GM19438 (cell line): ENCODE data around the gene ACOT13.
A peak's percentile ranks its signal among the peaks of the same experiment; 100 is the strongest.
"Not testable (repeated sequence)": the region's sequence is repeated elsewhere in the genome, so short reads cannot be mapped to it uniquely, and the experiment has no call there.

Experiments used
- ATAC-seq: cut with Tn5 transposase; IDR thresholded peaks from one replicate; pipeline ENCODE4 v1.9.1; 2021; ENCODE audit warnings: low read depth; ENCODE audit not compliant: unreplicated experiment

ACOT13 gene

DNA sequence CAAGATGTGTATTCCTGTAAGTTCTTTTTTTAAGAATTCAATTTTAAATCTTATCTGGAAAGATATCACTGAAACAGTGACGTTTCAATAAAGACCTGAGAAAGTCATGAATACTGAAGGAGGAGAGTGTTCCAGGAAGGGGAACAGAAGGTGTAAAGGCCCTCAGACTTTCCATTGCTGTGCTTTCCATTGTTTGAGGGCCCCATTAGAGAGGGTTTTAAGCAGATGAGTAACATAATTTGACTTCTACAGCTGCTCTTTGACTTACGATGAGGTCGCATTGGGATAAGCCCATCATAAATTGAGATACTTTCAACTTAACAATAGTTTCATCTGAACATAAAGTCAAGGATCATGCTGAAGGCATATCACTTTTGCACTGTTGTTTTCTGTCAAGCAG, 24.7 kb downstream of the ACOT13 start:
- no peak for ATAC-seq

DNA sequence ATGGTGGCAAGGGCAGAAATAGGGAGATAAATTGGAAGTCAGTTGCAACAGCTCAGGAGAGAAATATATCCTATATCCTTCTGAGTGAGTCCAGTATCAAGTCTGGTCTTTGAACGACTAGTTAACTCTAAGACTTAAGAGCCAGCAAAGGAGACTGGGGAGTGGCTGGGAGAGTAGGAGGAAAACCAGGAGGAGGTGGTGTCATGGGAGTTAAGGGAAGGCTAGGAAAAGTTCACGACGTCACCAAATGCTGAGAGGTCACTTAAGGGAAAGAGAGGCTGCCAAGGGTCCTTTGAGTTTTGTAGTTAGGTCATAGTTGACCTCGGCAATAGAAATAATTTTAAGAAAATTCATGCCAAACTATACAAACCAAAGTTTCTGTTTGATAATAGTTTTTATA, 25.1 kb downstream of the ACOT13 start:
- no peak for ATAC-seq

DNA sequence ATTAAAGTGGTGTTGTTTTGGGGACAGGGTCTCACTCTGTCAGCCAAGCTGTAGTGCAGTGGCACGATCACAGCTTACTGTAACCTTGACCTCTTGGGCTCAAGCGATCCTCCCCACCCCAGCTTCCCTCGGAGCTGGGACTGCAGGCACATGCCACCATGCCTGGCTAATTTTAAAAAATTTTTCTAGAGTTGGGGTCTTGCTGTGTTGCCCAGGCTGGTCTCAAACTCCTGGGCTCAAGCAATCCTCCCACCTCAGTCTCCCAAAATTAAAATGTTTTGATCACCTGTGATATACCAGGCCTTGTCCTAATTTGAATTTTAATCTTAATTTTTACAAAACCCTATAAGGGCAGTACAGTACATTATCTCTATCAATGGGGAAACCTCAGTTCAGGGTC, 25.5 kb downstream of the ACOT13 start:
- no peak for ATAC-seq

DNA sequence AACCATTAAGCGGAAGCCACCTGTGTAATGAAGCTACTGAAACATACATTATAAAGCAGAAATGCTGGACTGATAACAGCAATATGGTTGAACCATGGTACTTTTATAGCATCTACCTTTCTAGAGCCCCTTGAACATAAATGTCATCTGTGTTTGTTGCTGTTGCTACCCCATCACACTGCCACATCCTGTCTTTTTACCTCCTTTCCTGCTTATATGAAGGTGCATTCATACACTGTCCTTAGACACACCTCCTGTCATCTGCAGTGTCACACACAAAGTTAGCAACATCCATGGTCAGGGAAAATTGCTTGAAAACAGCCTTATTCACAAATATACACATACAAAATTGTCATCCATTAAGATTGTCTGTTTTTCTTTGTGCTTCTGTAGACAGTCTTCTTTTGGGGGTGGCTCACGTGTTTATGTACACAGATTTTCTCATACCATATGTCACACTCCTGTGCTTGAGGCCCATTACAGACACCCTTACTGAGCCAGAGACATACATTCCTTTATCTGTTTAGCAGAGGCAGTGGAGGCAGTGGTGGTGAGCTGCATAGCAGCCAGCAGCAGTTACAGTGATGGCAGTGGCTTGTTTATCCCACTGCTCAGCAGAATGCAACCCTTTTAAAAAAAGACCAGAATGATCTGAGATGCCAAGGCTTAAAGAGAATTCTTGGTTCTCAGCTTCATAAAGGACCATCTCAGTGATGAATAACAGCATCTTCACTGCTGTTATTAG, 26.1 kb downstream of the ACOT13 start:
- no peak for ATAC-seq

DNA sequence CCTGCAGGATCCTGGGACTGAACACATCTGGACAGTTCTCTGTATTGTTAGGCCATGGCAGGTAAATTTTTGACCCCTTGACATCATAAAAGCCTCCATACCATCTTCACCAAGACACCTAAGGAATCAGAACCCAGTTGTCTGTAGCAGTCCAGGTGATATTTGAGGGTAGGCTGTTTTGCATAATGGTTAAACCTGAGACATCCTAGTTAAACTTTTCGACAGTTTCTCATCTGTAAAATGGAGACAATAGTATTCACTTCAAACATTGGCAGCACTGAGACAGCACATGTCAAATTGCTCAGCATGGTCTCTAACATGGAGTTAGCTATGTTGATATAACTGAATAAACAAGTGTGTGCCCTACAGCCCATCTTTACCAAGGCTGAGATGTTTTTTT, 27.3 kb downstream of the ACOT13 start:
- no peak for ATAC-seq

DNA sequence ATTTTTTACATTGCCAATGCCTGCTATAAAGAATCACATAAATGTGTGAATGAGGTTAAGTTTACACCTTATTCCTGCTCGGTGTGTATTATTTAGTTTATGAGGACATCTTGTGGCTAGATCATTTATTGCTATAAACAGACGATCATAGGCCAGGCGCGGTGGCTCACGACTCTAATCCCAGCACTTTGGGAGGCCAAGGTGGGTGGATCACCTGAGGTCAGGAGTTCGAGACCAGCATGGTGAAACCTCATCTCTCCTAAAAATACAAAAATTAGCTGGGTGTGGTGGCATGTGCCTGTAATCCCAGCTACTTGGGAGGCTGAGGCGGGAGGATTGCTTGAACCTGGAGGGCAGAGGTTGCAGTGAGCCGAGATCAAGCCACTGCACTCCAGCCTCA, 28.8 kb downstream of the ACOT13 start:
- ATAC-seq: peak; percentile 75

DNA sequence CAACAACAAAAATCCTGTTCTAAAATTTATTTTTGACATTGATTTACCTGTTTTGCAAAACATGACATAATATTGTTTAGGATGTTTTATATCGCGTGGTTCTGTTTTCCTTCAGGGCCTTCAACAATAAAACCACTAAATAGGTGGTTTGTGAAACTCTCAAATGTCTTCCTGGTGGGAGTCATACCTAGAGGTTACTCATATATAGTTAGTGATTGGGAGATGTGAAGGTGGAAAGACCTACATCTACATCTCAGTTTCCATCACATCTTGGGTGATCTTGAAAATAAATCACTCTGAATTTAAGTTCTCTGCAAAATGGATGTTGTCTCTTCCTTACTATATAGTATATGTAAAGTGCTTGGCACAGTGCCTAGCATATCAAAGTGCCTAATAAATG, 29.2 kb downstream of the ACOT13 start:
- ATAC-seq: no peak

DNA sequence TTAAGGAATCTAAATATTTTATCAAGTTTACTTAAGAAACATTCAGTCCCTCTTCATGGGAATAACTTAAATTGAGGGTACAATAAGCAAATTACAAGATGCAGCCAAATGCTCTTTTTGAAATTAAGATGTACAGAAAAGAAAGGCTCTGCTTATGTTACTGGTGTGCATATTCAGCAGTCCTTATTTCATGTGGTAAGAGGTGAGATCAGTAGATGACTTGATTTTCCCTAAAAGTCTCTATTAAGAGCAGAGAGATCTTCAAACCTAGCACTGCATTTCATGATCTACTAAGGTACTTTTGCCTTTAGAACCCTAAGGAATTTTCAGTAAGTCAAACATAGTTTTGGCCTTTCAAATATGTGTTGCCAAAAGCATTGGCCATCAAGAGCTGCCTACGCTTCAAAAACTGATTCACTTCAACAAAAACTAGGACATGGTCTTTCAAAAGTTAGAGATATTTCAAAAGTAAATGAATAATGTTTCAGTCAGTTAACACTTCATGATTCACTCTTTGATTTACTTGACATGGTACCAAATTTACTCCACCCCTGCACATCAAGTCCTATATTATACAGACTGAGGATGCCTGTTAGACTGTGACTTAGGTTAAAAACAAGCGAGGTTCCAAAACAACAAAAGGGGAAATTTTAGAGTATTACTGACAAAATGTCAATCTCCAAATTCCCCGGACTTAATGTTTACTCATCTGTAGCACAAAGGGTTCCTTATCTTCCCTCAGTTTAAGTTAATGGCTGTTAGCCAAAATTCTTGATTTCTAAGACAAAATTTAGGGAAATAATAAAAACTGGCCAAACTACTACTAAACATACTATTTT, 32.9 kb downstream of the ACOT13 start:
- ATAC-seq: no peak

DNA sequence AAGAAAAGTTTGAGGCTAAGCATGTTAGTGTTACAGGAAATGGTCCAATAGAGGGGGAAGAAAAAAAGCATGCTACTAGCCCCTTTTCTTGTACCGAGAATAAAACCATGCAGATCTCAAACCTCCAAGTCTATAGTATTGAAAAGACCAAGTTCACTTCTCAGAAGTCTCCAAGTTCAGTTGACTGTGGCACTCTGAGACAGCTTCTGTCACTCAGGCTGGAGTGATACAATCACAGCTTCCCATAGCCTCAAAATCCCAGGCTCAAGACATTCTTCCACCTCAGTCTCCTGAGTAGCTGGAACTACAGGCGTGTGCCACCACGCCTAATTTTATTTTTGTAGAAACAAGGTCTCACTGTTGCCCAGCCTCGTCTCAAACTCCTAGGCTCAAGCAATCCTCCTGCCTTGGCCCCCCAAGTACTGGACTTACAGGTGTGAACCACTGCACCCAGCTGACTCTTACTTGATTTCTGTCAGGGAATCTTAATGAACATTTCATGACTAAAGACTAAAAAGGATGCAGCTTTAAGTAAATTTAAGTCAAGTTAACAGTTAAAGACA, 35.9 kb downstream of the ACOT13 start:
- no peak for ATAC-seq

DNA sequence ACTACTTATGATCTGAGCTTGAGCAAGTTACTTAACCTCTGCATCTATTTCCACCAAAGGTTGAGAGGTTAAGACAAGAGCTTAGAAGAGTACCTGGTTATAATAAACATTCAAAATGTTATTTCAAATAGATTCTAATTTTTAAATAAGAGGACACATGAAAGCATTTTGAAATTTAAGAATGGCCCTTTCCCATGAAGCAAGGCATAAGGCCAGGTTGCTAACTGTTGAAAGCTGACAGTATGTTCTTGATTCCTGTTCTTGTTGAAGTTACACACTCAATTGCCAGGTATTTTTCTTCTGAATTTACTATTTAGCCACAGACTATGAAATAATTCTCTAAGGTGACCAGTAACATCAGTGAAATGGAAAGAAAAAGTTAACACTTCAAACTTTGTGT, 37.6 kb downstream of the ACOT13 start:
- ATAC-seq: no peak

DNA sequence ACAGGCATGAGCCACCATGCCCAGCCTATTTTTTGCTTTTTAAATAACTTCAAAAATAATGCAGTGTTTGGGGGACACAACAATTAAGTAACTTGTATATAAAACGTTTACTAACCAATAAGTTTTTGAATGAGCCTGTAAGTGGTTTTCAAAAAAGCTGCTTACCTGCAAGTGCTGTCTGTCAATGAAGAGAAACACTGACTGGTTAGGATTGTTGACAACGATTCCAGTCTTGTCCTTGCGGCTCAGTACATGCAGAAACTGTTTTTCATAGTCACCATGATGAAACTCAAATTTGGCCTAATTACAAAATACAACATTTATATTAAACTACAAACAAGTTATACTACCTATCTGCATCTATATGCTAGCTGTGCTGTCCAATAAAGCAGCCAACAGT, 41.7 kb downstream of the ACOT13 start:
- no peak for ATAC-seq

DNA sequence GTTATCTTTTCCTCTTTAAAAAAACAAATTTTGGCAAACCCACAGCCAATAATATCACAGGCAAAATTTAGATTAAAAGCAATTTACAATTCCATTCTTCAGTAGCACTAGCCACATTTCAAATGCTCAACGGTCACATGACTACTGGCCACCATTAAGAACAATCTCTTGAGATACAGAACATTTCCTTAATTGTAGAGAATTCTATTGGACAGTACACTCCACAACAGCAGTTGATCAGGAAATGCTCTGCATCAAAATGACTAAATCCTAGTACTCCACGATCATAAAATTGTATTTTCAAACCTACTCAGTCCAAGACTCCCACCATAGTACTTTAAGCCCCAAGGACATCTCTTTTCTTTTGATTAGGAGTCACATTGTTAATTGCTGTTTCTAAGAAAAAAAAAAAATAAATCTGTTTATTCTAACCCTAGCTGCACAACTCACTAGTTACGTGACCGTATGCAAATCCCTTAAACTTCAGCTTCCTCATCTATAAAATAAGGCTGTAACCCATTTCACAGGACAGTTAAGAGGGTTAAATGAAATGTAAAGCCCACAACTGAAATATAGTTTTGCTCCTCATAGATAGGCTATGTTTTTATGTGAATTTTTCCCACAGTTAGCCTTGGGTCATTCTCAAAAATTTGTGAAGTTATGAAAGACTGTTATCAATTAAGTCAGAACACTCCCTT, 42.3 kb downstream of the ACOT13 start:
- no peak for ATAC-seq

DNA sequence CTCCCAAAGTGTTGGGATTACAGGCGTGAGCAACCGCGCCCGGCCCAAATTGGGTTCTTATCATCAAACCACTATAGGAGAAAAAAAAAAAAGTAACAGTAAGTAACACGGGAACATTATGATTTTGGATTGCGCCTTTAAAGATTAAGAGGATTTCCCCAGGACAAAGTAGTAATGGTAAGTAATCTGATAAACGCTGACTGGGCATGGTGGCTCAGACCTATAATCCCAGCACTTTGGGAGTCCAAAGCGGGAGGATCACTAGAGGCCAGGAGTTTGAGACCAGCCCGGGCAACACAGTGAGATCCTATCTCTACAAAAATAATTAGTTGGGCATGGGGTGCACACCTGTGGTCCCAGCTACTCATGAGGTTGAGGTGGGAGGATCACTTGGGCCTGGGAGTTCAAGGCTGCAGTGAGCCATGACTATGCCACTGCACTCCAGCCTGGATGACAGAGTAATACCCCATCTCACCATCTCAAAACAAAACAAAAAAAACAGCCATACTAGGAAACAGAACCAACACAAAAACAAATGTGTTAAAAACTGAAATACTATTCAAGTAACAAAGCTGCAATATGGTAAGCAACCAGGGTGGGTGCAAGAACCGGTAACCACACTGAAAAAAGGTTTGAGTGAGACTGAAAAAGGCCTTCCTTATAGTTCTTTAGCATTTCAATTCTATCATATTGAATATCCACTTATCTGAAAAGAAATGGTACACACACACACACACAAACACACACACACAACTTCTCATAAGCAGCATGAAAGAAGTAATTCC, 43.8 kb downstream of the ACOT13 start:
- ATAC-seq: no peak

DNA sequence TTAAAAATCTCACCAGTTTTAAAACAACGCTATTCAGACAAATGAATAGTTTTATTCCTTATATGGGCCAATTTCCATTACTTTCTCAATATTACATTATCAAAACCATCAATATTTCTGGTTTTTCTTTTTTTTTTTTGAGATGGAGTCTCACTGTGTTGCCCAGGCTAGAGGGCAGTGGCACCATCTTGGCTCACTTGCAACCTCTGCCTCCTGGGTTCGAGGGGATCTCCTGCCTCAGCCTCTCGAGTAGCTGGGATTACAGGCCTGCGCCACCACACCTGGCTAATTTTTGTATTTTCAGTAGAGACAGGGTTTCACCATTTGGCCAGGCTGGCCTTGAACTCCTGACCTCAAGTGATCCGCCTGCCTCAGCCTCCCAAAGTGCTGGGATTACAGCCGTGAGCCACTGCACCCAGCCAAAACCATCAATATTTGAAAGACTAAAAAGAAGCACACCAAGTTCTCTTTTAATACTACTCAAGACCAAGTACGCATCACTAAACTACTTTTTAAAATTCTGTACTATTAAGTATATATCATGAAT, 49.8 kb downstream of the ACOT13 start:
- not testable (repeated sequence) for ATAC-seq

DNA sequence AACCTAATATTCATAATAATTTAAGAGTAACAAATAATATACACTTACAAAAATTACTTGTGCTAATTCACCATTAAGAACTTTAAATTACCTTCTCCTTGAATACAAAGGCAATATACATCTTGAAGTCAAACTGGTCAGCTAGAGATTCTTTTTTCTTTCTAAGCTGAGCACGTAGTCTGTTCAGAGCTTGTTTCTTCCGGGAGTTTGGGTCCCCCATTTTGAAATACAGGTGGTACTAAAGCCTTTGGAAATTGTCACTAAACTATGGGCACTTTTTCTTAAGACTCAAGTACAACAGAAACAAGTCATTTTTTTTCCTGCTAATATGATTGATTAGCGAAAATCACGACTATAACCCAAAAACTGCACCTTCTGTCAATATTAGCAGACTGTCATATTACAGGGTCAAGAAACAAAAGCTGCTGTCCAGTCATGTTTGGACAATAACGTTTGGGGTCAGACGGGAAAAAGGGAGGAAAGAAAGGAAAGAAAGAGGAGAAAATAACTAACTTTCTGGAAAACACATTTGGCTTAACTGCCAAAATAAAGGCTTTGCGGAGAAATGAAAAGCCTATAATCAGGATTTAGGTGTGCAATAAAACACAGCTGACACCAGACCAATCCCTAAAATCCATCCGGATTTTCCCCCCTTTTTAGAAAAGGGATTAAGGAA, 51.7 kb downstream of the ACOT13 start:
- ATAC-seq: no peak

DNA sequence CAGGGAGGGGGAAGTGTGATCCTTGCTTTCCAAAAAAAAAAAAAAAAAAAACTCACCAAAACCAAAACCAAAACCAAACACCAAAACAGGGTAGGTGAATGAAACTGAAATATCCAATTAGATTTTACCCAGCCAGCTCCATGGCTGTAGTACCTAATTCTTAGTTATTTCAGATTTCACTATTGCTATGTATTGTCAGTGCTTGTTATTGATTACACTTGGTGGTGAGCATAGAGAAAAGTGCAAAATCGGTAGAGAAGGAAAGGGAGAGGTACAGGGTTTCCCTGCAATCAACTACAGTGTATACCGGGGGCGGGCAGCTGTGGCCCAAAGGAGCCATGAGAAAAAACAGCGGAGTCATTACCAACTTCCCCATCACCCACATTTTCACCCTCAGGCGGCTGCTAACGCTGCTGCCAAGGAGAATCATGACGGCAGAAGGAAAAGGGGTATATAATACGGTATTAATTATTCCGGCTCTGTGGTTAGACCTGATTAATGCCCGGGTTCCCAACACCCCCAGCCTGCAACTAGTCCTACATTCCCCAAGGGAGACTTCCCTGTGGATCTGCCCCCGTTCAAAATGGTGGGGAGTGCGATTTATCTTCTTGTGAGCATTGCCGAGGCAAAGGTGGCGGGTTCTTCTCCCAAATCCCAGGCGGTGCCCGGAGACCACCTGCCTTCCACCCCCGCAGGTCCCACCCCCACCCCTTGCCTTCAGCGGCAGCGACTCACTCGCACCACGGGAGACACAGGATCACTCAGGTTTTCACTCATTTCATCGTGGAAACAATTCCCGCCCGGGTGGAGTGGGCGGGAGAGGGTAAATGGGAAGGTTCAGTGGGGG, 52.5 kb downstream of the ACOT13 start, which contains the start of gene C6orf62:
Gene C6orf62, minus strand, starts transcription at position 30 of the 847 bp plus-strand sequence. CDS start 486 bp downstream, outside the sequence.
- no peak for ATAC-seq

DNA sequence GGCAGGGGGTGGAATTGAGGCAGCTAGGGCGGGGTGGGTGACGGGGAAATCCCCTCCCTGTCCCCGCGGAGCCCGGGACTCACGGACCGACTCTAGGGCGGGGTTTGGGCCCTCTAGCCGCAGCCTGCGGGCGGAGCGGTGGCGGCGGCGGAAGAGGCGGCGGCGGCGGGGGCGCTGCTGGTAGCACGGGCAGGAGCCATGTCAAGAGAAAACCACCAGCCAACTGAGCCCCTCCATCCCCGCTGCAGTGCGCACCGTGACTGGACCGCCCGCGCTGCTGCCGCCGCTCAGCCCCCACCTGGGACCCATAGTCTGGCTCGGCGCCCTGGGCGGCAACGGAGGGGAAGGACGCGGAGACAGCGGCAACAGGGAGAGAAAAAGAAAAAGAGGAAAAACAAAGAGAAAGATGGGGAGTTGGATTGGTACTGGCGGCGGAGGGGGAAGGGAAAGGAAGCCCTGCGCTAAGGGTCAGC, 53.3 kb downstream of the ACOT13 start:
- ATAC-seq: no peak
